Subcutaneous abdominal adipose tissue (tissue), 5 donors: ENCODE measurements around the gene ADAD2.

Source experiments
- H3K27ac ChIP-seq: one replicate; pipeline ENCODE4 v1.7.0; 2013; ENCODE audit warnings: low read depth, mild to moderate bottlenecking, inconsistent platforms, low read length, moderate library complexity
- H3K27me3 ChIP-seq, 5 donors: one replicate each; pipeline ENCODE4 v1.7.0; 2013; ENCODE audit warnings: low read length in 5 of 5, inconsistent platforms in 1 of 5; ENCODE audit not compliant: control insufficient read depth in 5 of 5, insufficient read depth in 4 of 5
- H3K36me3 ChIP-seq, 5 donors: one replicate each; pipeline ENCODE4 v1.7.0; 2013; ENCODE audit warnings: low read length in 5 of 5; ENCODE audit not compliant: control insufficient read depth in 5 of 5, insufficient read depth in 5 of 5
- H3K4me1 ChIP-seq, 5 donors: one replicate each; pipeline ENCODE4 v1.7.0; 2013; ENCODE audit warnings: low read length in 5 of 5, mild to moderate bottlenecking in 3 of 5, moderate library complexity in 1 of 5; ENCODE audit not compliant: control insufficient read depth in 5 of 5, insufficient read depth in 5 of 5
- H3K4me3 ChIP-seq, 5 donors: one replicate each; pipeline ENCODE4 v1.7.0; 2013; ENCODE audit warnings: low read length in 5 of 5, low read depth in 1 of 5
- H3K9ac ChIP-seq, 5 donors: one replicate each; pipeline ENCODE4 v1.7.0; 2013; ENCODE audit warnings: low read length in 5 of 5, mild to moderate bottlenecking in 4 of 5, moderate library complexity in 3 of 5
- H3K9me3 ChIP-seq, 5 donors: one replicate each; pipeline ENCODE4 v1.7.0; 2013; ENCODE audit warnings: low read length in 5 of 5; ENCODE audit not compliant: control insufficient read depth in 5 of 5
- donor health status: healthy.
- donor health status: healthy.
- donor health status: healthy.
- donor health status: healthy.
- donor health status: healthy.

Gene ADAD2

GRCh38 chr16:84190731-84191388 lies at the start of gene ADAD2:
Gene ADAD2 (plus strand): TSS chr16:84191157. CDS start chr16:84191231, 74 bp downstream.
- Histone ChIP-seq H3K9ac (no peak within 1 kb of the TSS), H3K27me3 (peaks cover 0 to 12% (median 4%) of the 10 kb centered on the region in 5 donors), H3K4me1 (peaks cover 2 to 23% (median 7%) of the 10 kb centered on the region in 5 donors), H3K4me3 (no peak within 1 kb of the TSS), H3K36me3 (no peaks in the 10 kb centered on the region), H3K27ac (no peak within 1 kb of the TSS), H3K9me3 (no peaks in the 10 kb centered on the region)

GRCh38 chr16:84143081-84143480 lies 47.9 kb upstream of the ADAD2 start:
- no peak overlapping the region for H3K27ac ChIP-seq
- no peak overlapping the region for H3K9ac ChIP-seq
- H3K4me1 ChIP-seq: peaks cover 2 to 26% (median 22%) of the 10 kb centered on the region in 5 donors
- no peaks in the 10 kb centered on the region for H3K9me3 ChIP-seq
- H3K27me3 ChIP-seq: no peaks in the 10 kb centered on the region
- H3K4me3 ChIP-seq: no peak overlapping the region
- H3K36me3 ChIP-seq: no peaks in the 10 kb centered on the region

GRCh38 chr16:84143784-84144199 lies 47.2 kb upstream of the ADAD2 start:
- Histone ChIP-seq H3K4me3 (peak overlapping the region; percentile 66 to 92 (median 77)), H3K27me3 (no peaks in the 10 kb centered on the region), H3K9me3 (no peaks in the 10 kb centered on the region), H3K27ac (peak overlapping the region; percentile 24), H3K4me1 (peaks cover 2 to 24% (median 20%) of the 10 kb centered on the region in 5 donors), H3K36me3 (no peaks in the 10 kb centered on the region), H3K9ac (peak overlapping the region in 4 of 5 donors; percentile 48 to 84 (median 69))

- H3K4me3 ChIP-seq: peak overlapping the region; percentile 66 to 92 (median 77)
- peak overlapping the region; percentile 24 for H3K27ac ChIP-seq
- no peaks in the 10 kb centered on the region for H3K36me3 ChIP-seq
- no peaks in the 10 kb centered on the region for H3K9me3 ChIP-seq
- H3K27me3 ChIP-seq: no peaks in the 10 kb centered on the region
- peak overlapping the region; percentile 4 to 84 (median 56) for H3K9ac ChIP-seq
- H3K4me1 ChIP-seq: peaks cover 2 to 19% (median 16%) of the 10 kb centered on the region in 5 donors
These were observed 46.6 kb upstream of the ADAD2 start for GRCh38 chr16:84144209-84144858.

- Histone ChIP-seq H3K27ac (peak within 1 kb of the TSS; percentile 24), H3K36me3 (no peaks in the 10 kb centered on the region), H3K4me3 (peak within 1 kb of the TSS; percentile 66 to 92 (median 77)), H3K27me3 (no peaks in the 10 kb centered on the region), H3K9me3 (no peaks in the 10 kb centered on the region), H3K9ac (peak within 1 kb of the TSS; percentile 4 to 84 (median 62)), H3K4me1 (peaks cover 2 to 18% (median 16%) of the 10 kb centered on the region in 5 donors)
These were observed 45.9 kb upstream of the ADAD2 start, which contains the start of the genes DNAAF1 and HSDL1 for GRCh38 chr16:84144859-84145639. Gene DNAAF1 (plus strand): TSS chr16:84145308. CDS start chr16:84145441, 133 bp downstream. Gene HSDL1 (minus strand): TSS chr16:84145177. CDS start chr16:84131321, 13,856 bp downstream.

- no peaks in the 10 kb centered on the region for H3K9me3 ChIP-seq
- peak overlapping the region in 1 of 5 donors; percentile 12 for H3K9ac ChIP-seq
- no peaks in the 10 kb centered on the region for H3K36me3 ChIP-seq
- H3K27ac ChIP-seq: no peak overlapping the region
- H3K27me3 ChIP-seq: peaks cover 0 to 3% (median 0%) of the 10 kb centered on the region in 5 donors
- no peaks in the 10 kb centered on the region for H3K4me1 ChIP-seq
- no peak overlapping the region for H3K4me3 ChIP-seq
These were observed 40.0 kb upstream of the ADAD2 start for GRCh38 chr16:84150926-84151325.

GRCh38 chr16:84153660-84154214 lies 37.2 kb upstream of the ADAD2 start:
- Histone ChIP-seq H3K4me3 (no peak overlapping the region), H3K9ac (no peak overlapping the region), H3K9me3 (no peaks in the 10 kb centered on the region), H3K27me3 (peaks cover 0 to 7% (median 3%) of the 10 kb centered on the region in 5 donors), H3K4me1 (no peaks in the 10 kb centered on the region), H3K27ac (no peak overlapping the region), H3K36me3 (no peaks in the 10 kb centered on the region)

GRCh38 chr16:84155226-84155625 lies 35.7 kb upstream of the ADAD2 start:
- H3K27me3 ChIP-seq: peaks cover 3 to 14% (median 7%) of the 10 kb centered on the region in 5 donors
- H3K27ac ChIP-seq: no peak overlapping the region
- no peaks in the 10 kb centered on the region for H3K9me3 ChIP-seq
- H3K9ac ChIP-seq: no peak overlapping the region
- H3K36me3 ChIP-seq: no peaks in the 10 kb centered on the region
- no peak overlapping the region for H3K4me3 ChIP-seq
- H3K4me1 ChIP-seq: no peaks in the 10 kb centered on the region

GRCh38 chr16:84155771-84156170 lies 35.2 kb upstream of the ADAD2 start:
- Histone ChIP-seq H3K4me1 (no peaks in the 10 kb centered on the region), H3K4me3 (no peak overlapping the region), H3K36me3 (no peaks in the 10 kb centered on the region), H3K9me3 (no peaks in the 10 kb centered on the region), H3K27ac (no peak overlapping the region), H3K9ac (no peak overlapping the region), H3K27me3 (peaks cover 3 to 14% (median 7%) of the 10 kb centered on the region in 5 donors)
